Measurements from ENCODE around the gene FOXA2. TPM values are rescaled to one million over a fixed set of nuclear protein-coding genes. Genes with fewer than 3 reads are reported as not detected.

Gene FOXA2
- total RNA-seq, 1 experiment from 2014 or later, result 43.6 TPM

GRCh38 chr20:22548040-22548439 lies 36.3 kb downstream of the FOXA2 start:
- H3K4me3 Mint-ChIP-seq (ENCODE audit: unreplicated experiment), result no peak overlapping the region
- H3K9me3 ChIP-seq, result peaks cover 13% of the 10 kb centered on the region; the same call in 1 of the 2 replicates
- H3K27me3 ChIP-seq (replicated peaks; ENCODE audit: control insufficient read depth, insufficient read depth, low read length), result no peaks in the 10 kb centered on the region
- H3K4me3 ChIP-seq (ENCODE audit: low read depth, low read length), result no peak overlapping the region
- no peak for TF ChIP-seq CTCF (IDR thresholded peaks at IDR 0.05; ENCODE audit: insufficient read depth in 1 of 2, low read depth in 1 of 2, low read length in 1 of 2, severe bottlenecking in 1 of 2, unreplicated experiment in 1 of 2)
- peaks cover 21% of the 10 kb centered on the region for H3K4me1 Mint-ChIP-seq (ENCODE audit: low read depth, unreplicated experiment)
- CTCF ChIA-PET, result no interaction called here
- no peak for DNase-seq
- H3K36me3 ChIP-seq (ENCODE audit: control insufficient read depth, insufficient read depth, low read length), result no peaks in the 10 kb centered on the region
- H3K9me3 Mint-ChIP-seq (ENCODE audit: unreplicated experiment), result peaks cover 13% of the 10 kb centered on the region
- no TSS peak for BruUV-seq (replicated peaks)
- intact Hi-C loops (cut with micrococcal nuclease; ENCODE audit: unreplicated experiment), result no loop called here
- H3K4me1 ChIP-seq, result 0 out of 2 replicates have a peak, but pooled peaks cover 4% of the 10 kb centered on the region
- H3K36me3 Mint-ChIP-seq (ENCODE audit: insufficient read depth, unreplicated experiment), result no peaks in the 10 kb centered on the region
- H3K27ac Mint-ChIP-seq (ENCODE audit: unreplicated experiment), result no peak overlapping the region
- no peaks in the 10 kb centered on the region for H3K27me3 Mint-ChIP-seq (ENCODE audit: insufficient read depth, unreplicated experiment)
- POLR2A ChIA-PET, result no interaction called here

GRCh38 chr20:22546344-22546743 lies 38.0 kb downstream of the FOXA2 start:
- Histone ChIP-seq H3K4me3 (ENCODE audit: low read depth, low read length) (no peak overlapping the region), H3K27me3 (replicated peaks; ENCODE audit: control insufficient read depth, insufficient read depth, low read length) (no peaks in the 10 kb centered on the region), H3K4me1 (0 out of 2 replicates have a peak, but pooled peaks cover 4% of the 10 kb centered on the region), H3K9me3 (peaks cover 13% of the 10 kb centered on the region; the same call in 1 of the 2 replicates), H3K36me3 (ENCODE audit: control insufficient read depth, insufficient read depth, low read length) (no peaks in the 10 kb centered on the region)
- ChIA-PET POLR2A (no interaction called here), CTCF (no interaction called here)
- H3K9me3 Mint-ChIP-seq (ENCODE audit: unreplicated experiment), result peaks cover 8% of the 10 kb centered on the region
- no peak for DNase-seq
- H3K4me1 Mint-ChIP-seq (ENCODE audit: low read depth, unreplicated experiment), result peaks cover 11% of the 10 kb centered on the region
- no peaks in the 10 kb centered on the region for H3K36me3 Mint-ChIP-seq (ENCODE audit: insufficient read depth, unreplicated experiment)
- no peak overlapping the region for H3K4me3 Mint-ChIP-seq (ENCODE audit: unreplicated experiment)
- no peak for TF ChIP-seq CTCF (IDR thresholded peaks at IDR 0.05; ENCODE audit: insufficient read depth in 1 of 2, low read depth in 1 of 2, low read length in 1 of 2, severe bottlenecking in 1 of 2, unreplicated experiment in 1 of 2)
- H3K27ac Mint-ChIP-seq (ENCODE audit: unreplicated experiment), result no peak overlapping the region
- intact Hi-C loops (cut with micrococcal nuclease; ENCODE audit: unreplicated experiment), result no loop called here
- BruUV-seq (replicated peaks), result no TSS peak
- H3K27me3 Mint-ChIP-seq (ENCODE audit: insufficient read depth, unreplicated experiment), result no peaks in the 10 kb centered on the region

GRCh38 chr20:22545045-22545444 lies 39.3 kb downstream of the FOXA2 start:
- H3K36me3 Mint-ChIP-seq (ENCODE audit: insufficient read depth, unreplicated experiment), result no peaks in the 10 kb centered on the region
- ChIA-PET CTCF (no interaction called here), POLR2A (no interaction called here)
- no peak for TF ChIP-seq CTCF (IDR thresholded peaks at IDR 0.05; ENCODE audit: insufficient read depth in 1 of 2, low read depth in 1 of 2, low read length in 1 of 2, severe bottlenecking in 1 of 2, unreplicated experiment in 1 of 2)
- no peaks in the 10 kb centered on the region for H3K27me3 ChIP-seq (replicated peaks; ENCODE audit: control insufficient read depth, insufficient read depth, low read length)
- no TSS peak for BruUV-seq (replicated peaks)
- H3K27me3 Mint-ChIP-seq (ENCODE audit: insufficient read depth, unreplicated experiment), result no peaks in the 10 kb centered on the region
- no peak overlapping the region for H3K4me3 ChIP-seq (ENCODE audit: low read depth, low read length)
- H3K4me1 Mint-ChIP-seq (ENCODE audit: low read depth, unreplicated experiment), result peaks cover 11% of the 10 kb centered on the region
- no peak overlapping the region for H3K27ac Mint-ChIP-seq (ENCODE audit: unreplicated experiment)
- no peak overlapping the region for H3K4me3 Mint-ChIP-seq (ENCODE audit: unreplicated experiment)
- no peak for DNase-seq
- 0 out of 2 replicates have a peak, but pooled peaks cover 10% of the 10 kb centered on the region for H3K9me3 ChIP-seq
- 0 out of 2 replicates have a peak, but pooled peaks cover 4% of the 10 kb centered on the region for H3K4me1 ChIP-seq
- intact Hi-C loops (cut with micrococcal nuclease; ENCODE audit: unreplicated experiment), result no loop called here
- H3K36me3 ChIP-seq (ENCODE audit: control insufficient read depth, insufficient read depth, low read length), result no peaks in the 10 kb centered on the region
- peaks cover 4% of the 10 kb centered on the region for H3K9me3 Mint-ChIP-seq (ENCODE audit: unreplicated experiment)

Data from Caco-2 (cell line).